Coronary artery (tissue), 2 donors: ENCODE data around the gene KDM4E.
"Not testable (repeated sequence)": the region's sequence is repeated elsewhere in the genome, so short reads cannot be mapped to it uniquely, and the experiment has no call there.

Experiments used
- DNase-seq: peaks from one replicate; pipeline ENCODE4 v3.0.0-alpha.2; 2017; ENCODE audit warnings: low spot score
- H3K27ac ChIP-seq, 2 donors: fragments of 200-600 bp; sonication (generic); one replicate each; pipeline ENCODE4 v1.5.1; 2016 to 2019
- H3K4me3 ChIP-seq: fragments of 200-600 bp; sonication (generic); 2 replicates; pipeline ENCODE4 v1.5.1; 2016; ENCODE audit warnings: mild to moderate bottlenecking, moderate library complexity
- CTCF ChIP-seq: fragments of 200-600 bp; sonication (generic); IDR thresholded peaks from one replicate; pipeline ENCODE4 v1.5.1; 2019; ENCODE audit warnings: antibody characterized with exemption

The KDM4E gene

GRCh38 chr11:95033051-95033450, 8.0 kb downstream of the KDM4E start:
- DNase-seq: no peak
- no peak overlapping the region for H3K27ac ChIP-seq
- H3K4me3 ChIP-seq: no peak overlapping the region
- no peak for TF ChIP-seq CTCF

GRCh38 chr11:95035316-95035715, 10.3 kb downstream of the KDM4E start:
- no peak overlapping the region for H3K4me3 ChIP-seq
- TF ChIP-seq CTCF: no peak
- H3K27ac ChIP-seq: no peak overlapping the region
- DNase-seq: no peak

- H3K4me3 ChIP-seq: peak overlapping the region; percentile 60
- H3K27ac ChIP-seq, DNase-seq: not testable (repeated sequence)
Measured at GRCh38 chr11:95037356-95038035, 12.4 kb downstream of the KDM4E start.

GRCh38 chr11:95042239-95042638, 17.2 kb downstream of the KDM4E start:
- no peak for DNase-seq
- Histone ChIP-seq H3K4me3 (no peak overlapping the region), H3K27ac (no peak overlapping the region)
- no peak for TF ChIP-seq CTCF

- DNase-seq: no peak
- Histone ChIP-seq H3K4me3 (no peak overlapping the region), H3K27ac (no peak overlapping the region)
- no peak for TF ChIP-seq CTCF
Measured at GRCh38 chr11:95042906-95043305, 17.8 kb downstream of the KDM4E start.

GRCh38 chr11:95044010-95044409, 19.0 kb downstream of the KDM4E start:
- no peak for DNase-seq
- no peak for TF ChIP-seq CTCF
- Histone ChIP-seq H3K4me3 (no peak overlapping the region), H3K27ac (no peak overlapping the region)

GRCh38 chr11:95045812-95046211, 20.8 kb downstream of the KDM4E start:
- DNase-seq: no peak
- TF ChIP-seq CTCF: no peak
- H3K4me3 ChIP-seq: no peak overlapping the region

GRCh38 chr11:95049122-95049521, 24.1 kb downstream of the KDM4E start, which contains the start of gene KDM4F:
Gene KDM4F, plus strand, starts transcription at chr11:95049422.
- not testable (repeated sequence) for DNase-seq, H3K27ac ChIP-seq, H3K4me3 ChIP-seq

More at GRCh38 chr11:95045812-95046211, 20.8 kb downstream of the KDM4E start:
- H3K27ac ChIP-seq: no peak overlapping the region
